ENCODE measurements around the gene MPL.
"Not testable (repeated sequence)": the region's sequence is repeated elsewhere in the genome, so short reads cannot be mapped to it uniquely, and the experiment has no call there.

Gene MPL

GRCh38 chr1:43381612-43382011 lies 44.0 kb downstream of the MPL start:
- peak in 6 of 14 donors; percentile 32 to 72 (median 66) for DNase-seq

DNA sequence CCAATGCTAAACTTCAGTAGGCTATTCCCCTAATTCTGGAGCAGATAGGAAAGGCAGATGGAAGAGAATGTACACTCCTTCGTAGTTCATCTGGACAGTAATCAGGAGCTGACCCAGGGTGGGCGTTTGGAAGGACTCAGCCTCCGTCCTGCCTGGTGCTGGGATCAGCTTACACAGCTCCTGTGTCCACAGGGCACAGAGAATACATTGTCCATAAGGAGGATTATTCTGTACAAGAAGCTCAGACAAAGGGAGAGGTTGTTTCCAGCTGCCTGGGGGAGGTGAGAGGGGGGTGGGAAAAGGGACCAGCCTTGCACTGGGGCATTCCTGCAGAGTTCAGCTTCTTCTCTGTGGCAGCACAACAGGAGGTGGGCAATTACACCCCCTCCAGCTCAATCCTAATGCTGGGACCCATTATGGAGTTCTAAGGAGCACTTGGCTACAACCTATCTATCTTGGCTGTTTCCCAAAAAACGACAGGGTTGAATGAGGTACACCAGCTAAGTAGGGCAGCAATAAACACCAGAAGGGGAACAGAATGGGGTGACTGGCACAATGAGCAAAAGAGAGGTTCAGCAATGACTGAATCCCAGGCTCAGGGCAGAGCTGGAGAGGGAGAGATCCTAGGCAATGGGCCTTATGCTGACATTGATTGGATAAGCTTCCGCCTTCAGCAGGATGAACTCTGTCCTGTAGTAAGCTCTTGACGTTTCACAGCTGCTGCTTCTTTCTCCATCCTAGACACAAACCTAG lies 44.6 kb downstream of the MPL start:
- DNase-seq, result peak in 12 of 14 donors; percentile 49 to 90 (median 73)

- peak in 7 of 14 donors; percentile 6 to 46 (median 14) for DNase-seq
Observed at GRCh38 chr1:43383449-43383848, 45.8 kb downstream of the MPL start.

GRCh38 chr1:43386676-43387075 lies 49.1 kb downstream of the MPL start:
- no peak for DNase-seq

DNA sequence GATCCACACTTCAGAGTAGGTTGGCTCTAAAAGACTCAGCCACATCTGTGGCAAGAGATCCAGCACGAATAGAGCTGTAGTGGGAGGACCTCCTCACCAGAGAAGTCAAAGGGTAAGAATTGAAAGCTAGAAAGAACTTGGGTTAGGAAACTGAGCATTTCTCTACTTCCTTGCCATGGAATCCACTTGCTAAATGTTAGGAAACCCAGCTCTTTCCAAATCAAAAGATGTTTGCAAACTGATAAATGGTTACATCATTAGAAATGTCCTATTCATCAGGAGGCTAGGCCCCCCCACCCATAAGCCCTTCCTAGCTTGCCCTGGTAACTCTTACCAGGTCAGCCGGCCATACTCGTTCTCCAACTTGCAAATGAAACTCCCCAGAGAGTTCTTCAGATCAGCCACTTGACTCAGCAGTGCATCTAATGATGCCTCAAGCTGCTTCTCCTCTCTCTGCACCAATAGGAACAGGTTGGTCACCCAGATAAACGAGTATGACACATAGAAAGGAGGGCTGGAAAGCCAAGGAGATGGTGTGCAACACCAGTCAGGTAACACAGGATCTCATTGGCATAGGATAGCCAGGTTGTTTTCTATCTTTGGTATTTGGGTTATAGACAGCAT lies 50.5 kb downstream of the MPL start:
- no peak for DNase-seq

DNA sequence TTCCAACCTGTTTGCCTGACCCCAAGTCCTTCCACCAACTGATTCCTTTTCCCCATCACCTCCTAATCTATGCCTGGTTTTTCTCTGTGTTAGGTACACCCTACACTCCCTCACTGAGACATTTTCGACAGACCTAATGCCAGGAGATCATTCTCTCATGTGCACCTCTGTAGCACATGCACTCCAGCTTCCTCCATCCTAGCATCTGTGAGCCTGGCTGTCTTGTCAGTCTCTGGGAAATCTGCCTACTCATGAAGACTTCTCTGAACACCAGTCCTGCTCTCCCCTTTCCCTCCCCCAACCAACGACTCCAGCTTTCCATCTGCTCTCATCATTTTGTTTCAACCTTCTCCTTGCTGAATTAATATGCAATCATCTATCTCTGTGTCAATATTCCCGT lies 51.0 kb downstream of the MPL start:
- DNase-seq, result no peak

DNA sequence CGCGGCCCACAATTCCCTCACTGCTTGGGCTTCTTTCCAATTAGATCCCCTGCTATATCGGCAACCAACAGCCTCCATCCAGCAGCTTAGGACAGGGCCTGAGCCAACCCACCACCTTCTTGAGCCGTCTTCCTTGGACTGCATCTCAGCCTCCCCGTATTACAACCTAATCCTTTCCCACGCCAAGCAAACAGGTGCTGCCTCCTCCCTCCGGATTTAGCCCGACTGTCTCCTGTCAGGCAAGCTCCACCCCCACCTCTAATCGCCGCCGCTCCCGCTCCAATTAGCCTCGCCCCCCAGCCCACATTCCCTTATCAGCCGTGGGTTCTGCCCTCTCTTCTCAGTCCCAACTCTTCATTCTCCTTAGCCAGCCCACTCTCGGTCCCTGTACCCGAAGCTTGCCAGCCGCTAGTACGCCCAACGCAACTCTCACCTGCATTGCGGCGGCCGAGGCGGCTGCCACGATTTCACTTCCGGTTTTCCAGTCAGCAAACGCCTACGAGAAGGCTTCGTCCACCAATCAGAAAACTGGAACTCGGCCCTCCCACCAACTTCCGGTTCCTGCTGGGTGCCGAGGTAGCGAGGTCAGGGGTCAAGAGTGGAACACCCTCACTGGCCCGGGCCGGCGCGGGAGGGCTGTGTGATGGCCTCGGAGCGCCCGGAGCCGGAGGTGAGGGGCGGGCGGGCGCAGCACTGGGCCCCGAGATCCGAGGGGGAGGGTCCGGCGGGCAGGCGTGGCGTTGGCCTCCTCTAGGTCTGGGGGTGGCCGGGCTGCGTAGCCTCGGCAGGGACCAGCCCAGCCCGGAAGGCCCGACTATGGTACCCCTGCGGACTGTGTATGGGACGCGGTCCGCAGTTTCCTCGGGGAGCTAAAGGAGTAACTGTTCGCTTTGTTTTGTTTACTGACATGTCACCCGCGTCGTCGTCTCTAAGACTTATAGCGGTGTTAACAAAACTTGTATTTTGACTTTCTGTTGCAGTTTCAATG lies 52.0 kb downstream of the MPL start, which contains the start of the genes MED8 and SZT2:
Gene MED8 (minus strand): TSS at position 475 of the 988 bp plus-strand sequence. CDS start 36 bp downstream, at position 439.
Gene SZT2 (plus strand): TSS at position 574 of the 988 bp plus-strand sequence. CDS start 70 bp downstream, at position 644.
- DNase-seq, result peak; percentile 59 to 96 (median 92)

DNA sequence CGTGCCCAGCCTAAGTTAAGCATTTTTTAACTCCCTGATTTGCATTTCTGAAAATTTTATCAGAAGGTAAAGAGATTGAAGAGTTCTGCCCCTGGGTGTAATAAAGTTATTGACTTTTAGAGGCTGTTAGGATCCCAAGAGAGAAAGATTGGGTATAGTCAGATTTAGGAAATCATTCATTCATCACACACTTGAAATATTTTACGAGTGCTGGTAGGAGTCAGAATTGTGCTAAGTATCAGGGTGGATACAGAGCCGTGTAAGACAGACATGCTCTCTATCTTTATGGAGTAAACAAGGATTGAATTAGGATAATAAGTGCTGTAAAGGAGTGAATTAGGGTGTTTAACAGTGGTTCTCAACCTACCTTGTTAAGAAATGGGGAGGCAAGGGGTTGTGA lies 55.1 kb downstream of the MPL start:
- no peak for DNase-seq

GRCh38 chr1:43395523-43395922 lies 57.9 kb downstream of the MPL start:
- DNase-seq, result no peak

DNA sequence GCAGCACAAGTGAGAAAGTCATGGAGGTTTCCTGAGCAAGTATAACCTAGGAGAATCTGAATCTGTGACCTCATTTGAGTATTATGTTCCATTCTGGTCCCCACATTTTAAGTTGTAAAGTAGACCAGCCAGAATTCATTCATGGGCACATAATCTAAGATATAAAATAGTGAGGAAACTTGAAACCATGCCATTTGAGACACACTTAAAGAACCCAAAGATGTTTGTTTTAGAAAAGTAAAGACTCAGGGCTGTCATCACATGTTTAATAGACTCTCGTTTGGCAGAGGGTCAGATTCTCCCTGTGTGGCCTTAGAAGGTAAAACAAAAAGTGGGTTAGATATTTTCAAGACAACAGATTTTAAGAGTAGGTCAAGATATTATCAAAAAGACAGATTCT lies 58.4 kb downstream of the MPL start:
- no peak for DNase-seq

GRCh38 chr1:43398227-43398626 lies 60.6 kb downstream of the MPL start:
- DNase-seq, result no peak

DNA sequence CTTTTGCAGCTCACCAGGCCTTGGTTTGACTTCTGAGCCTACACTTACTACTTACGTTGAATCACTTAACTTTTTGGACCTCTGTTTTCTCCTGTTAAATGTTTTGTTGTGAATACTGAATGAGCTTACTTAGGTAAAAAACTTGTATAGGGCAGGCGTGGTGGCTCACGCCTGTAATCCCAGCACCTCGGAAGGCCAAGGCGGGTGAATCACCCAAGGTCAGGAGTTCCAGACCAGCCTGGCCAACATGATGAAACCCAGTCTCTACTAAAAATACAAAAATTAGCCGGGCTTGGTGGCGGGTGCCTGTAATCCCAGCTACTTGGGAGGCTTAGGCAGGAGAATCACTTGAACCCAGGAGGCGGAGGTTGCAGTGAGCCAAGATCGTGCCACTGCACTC lies 62.8 kb downstream of the MPL start:
- not testable (repeated sequence) for DNase-seq

- DNase-seq, result no peak
Observed at GRCh38 chr1:43402089-43402865, 64.7 kb downstream of the MPL start.
